ENCODE measurements around the gene TSHR. TPM values are rescaled to one million over a fixed set of nuclear protein-coding genes. Genes with fewer than 3 reads are reported as not detected.

TSHR gene
- total RNA-seq, 1 experiment from 2014 or later = not detected

DNA sequence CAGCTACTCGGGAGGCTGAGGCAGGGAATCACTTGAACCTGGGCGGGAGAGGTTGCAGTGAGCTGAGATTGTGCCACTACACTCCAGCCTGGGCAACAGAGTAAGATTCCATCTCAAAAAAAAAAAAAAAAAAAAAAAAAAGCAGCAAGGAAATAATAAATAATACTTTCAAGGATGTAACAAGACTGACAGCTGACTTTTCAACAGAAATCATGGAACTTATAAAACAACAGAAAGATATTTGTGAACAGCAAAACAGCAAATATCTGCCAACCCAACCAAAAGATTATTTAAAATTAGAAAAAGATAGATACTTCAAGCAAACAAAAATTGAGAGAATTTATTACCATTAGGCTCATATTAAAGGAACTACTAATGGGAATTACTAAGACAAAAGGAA lies 115.1 kb downstream of the TSHR start:
- Histone ChIP-seq H3F3A (ENCODE audit: low read length, unreplicated experiment) (no peaks in the 10 kb centered on the region), H3K27ac (ENCODE audit: low read length) (no peak overlapping the region), H3K4me2 (ENCODE audit: low read length) (no peak overlapping the region), H3K9me3 (ENCODE audit: low read length) (no peaks in the 10 kb centered on the region; the same call in 1 of the 2 replicates), H3K4me3 (ENCODE audit: low read length) (no peak overlapping the region), H4K20me1 (ENCODE audit: low read length) (no peaks in the 10 kb centered on the region), H2AFZ (ENCODE audit: low read length) (no peak overlapping the region), H3K27me3 (ENCODE audit: low read length) (peaks cover 19% of the 10 kb centered on the region; the same call in 1 of the 2 replicates), H3K9ac (ENCODE audit: low read length) (no peak overlapping the region), H3K79me2 (ENCODE audit: low read length) (no peaks in the 10 kb centered on the region), H3K4me1 (ENCODE audit: insufficient read depth, low read length) (no peaks in the 10 kb centered on the region), H3K9me2 (replicated peaks; ENCODE audit: low read length) (no peaks in the 10 kb centered on the region), H3K36me3 (ENCODE audit: low read depth, low read length) (no peaks in the 10 kb centered on the region)
- intact Hi-C loops (cut with micrococcal nuclease) = no loop called here
- no TSS peak for BruUV-seq (replicated peaks)
- TF ChIP-seq EZH2phosphoT487 (IDR thresholded peaks at IDR 0.05; ENCODE audit: borderline replicate concordance, low read length) (no peak), EZH2 (IDR thresholded peaks at IDR 0.05; ENCODE audit: low read length, unreplicated experiment) (no peak)
- TF ChIP-seq, protein P1, sequence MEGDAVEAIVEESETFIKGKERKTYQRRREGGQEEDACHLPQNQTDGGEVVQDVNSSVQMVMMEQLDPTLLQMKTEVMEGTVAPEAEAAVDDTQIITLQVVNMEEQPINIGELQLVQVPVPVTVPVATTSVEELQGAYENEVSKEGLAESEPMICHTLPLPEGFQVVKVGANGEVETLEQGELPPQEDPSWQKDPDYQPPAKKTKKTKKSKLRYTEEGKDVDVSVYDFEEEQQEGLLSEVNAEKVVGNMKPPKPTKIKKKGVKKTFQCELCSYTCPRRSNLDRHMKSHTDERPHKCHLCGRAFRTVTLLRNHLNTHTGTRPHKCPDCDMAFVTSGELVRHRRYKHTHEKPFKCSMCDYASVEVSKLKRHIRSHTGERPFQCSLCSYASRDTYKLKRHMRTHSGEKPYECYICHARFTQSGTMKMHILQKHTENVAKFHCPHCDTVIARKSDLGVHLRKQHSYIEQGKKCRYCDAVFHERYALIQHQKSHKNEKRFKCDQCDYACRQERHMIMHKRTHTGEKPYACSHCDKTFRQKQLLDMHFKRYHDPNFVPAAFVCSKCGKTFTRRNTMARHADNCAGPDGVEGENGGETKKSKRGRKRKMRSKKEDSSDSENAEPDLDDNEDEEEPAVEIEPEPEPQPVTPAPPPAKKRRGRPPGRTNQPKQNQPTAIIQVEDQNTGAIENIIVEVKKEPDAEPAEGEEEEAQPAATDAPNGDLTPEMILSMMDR (conservative IDR thresholded peaks at IDR 0.05; ENCODE audit: low read depth, low read length) = no peak
- ChIA-PET CTCF (interaction anchor here (0.7 kb wide), 1 partner anchor 21 kb away, joined by 3 read pairs; no protein-coding TSS in a partner anchor), POLR2A (ENCODE audit: unreplicated experiment) (no interaction called here)
- no peak for DNase-seq
- no peak for ATAC-seq

DNA sequence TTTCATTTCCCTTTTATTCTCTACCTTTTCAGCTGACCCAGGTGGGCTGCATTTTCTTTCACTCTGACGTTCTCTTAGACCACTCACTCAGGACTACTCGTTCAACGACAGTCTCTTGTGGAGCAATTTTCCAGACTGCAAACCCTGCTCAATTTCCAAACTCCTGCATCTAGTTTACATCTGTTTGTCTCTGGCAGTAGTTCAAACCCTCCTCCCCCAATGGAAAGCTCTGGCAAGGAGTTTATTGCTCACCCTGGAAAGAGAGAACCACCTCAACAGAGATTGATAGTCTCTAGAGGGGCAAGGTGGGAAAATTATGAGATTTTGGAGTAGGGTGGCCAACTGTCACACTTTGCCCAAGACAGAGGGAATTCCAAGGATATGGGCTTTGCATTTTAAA lies 130.2 kb downstream of the TSHR start:
- H3K4me3 ChIP-seq (ENCODE audit: low read length) = no peak overlapping the region
- no peaks in the 10 kb centered on the region for H4K20me1 ChIP-seq (ENCODE audit: low read length)
- H3K9me2 ChIP-seq (replicated peaks; ENCODE audit: low read length) = no peaks in the 10 kb centered on the region
- DNase-seq = no peak
- H3K27me3 ChIP-seq (ENCODE audit: low read length) = peaks cover 50% of the 10 kb centered on the region
- H3K36me3 ChIP-seq (ENCODE audit: low read depth, low read length) = no peaks in the 10 kb centered on the region
- no peaks in the 10 kb centered on the region for H3K9me3 ChIP-seq (ENCODE audit: low read length)
- ChIA-PET POLR2A (ENCODE audit: unreplicated experiment) (no interaction called here), CTCF (no interaction called here)
- BruUV-seq (replicated peaks) = no TSS peak
- H3K27ac ChIP-seq (ENCODE audit: low read length) = no peak overlapping the region
- TF ChIP-seq, protein P1 (conservative IDR thresholded peaks at IDR 0.05; ENCODE audit: low read depth, low read length) = no peak
- no peak for TF ChIP-seq EZH2phosphoT487 (IDR thresholded peaks at IDR 0.05; ENCODE audit: borderline replicate concordance, low read length)
- TF ChIP-seq EZH2 (IDR thresholded peaks at IDR 0.05; ENCODE audit: low read length, unreplicated experiment) = no peak
- H3K79me2 ChIP-seq (ENCODE audit: low read length) = no peaks in the 10 kb centered on the region
- no peak overlapping the region for H3K4me2 ChIP-seq (ENCODE audit: low read length)
- no peak overlapping the region for H2AFZ ChIP-seq (ENCODE audit: low read length)
- no peaks in the 10 kb centered on the region for H3K4me1 ChIP-seq (ENCODE audit: insufficient read depth, low read length)
- no peak overlapping the region for H3K9ac ChIP-seq (ENCODE audit: low read length)
- intact Hi-C loops (cut with micrococcal nuclease) = no loop called here
- no peaks in the 10 kb centered on the region for H3F3A ChIP-seq (ENCODE audit: low read length, unreplicated experiment)
- no peak for ATAC-seq

DNA sequence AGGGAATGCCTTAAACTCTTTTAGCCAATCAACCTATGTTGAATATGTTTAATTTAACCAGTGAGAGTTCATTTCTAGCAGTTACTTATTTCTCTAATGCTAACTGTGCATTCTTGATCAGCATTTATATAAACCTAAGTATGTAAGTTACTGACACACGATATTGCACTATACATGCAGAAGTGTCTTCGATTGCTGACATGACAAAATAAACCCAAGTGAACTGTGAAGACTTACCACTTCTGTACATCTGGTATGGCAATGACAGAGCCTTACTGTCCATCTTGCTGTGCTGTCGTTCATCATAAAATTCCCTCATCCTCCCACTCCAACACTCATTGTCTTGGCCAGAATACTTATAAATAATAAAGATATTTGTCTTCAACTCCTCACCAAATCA lies 131.8 kb downstream of the TSHR start:
- no peaks in the 10 kb centered on the region for H3K9me2 ChIP-seq (replicated peaks; ENCODE audit: low read length)
- no peak for DNase-seq
- H3K4me2 ChIP-seq (ENCODE audit: low read length) = no peak overlapping the region
- H3K27ac ChIP-seq (ENCODE audit: low read length) = no peak overlapping the region
- no peaks in the 10 kb centered on the region for H3F3A ChIP-seq (ENCODE audit: low read length, unreplicated experiment)
- H3K9ac ChIP-seq (ENCODE audit: low read length) = no peak overlapping the region
- ChIA-PET CTCF (no interaction called here), POLR2A (ENCODE audit: unreplicated experiment) (no interaction called here)
- peaks cover 51% of the 10 kb centered on the region for H3K27me3 ChIP-seq (ENCODE audit: low read length)
- no peaks in the 10 kb centered on the region for H3K79me2 ChIP-seq (ENCODE audit: low read length)
- H4K20me1 ChIP-seq (ENCODE audit: low read length) = no peaks in the 10 kb centered on the region
- no peak overlapping the region for H3K4me3 ChIP-seq (ENCODE audit: low read length)
- no peaks in the 10 kb centered on the region for H3K9me3 ChIP-seq (ENCODE audit: low read length)
- H3K4me1 ChIP-seq (ENCODE audit: insufficient read depth, low read length) = no peaks in the 10 kb centered on the region
- ATAC-seq = no peak
- TF ChIP-seq EZH2phosphoT487 (IDR thresholded peaks at IDR 0.05; ENCODE audit: borderline replicate concordance, low read length) (no peak), EZH2 (IDR thresholded peaks at IDR 0.05; ENCODE audit: low read length, unreplicated experiment) (no peak)
- TF ChIP-seq, protein P1 (conservative IDR thresholded peaks at IDR 0.05; ENCODE audit: low read depth, low read length) = no peak
- BruUV-seq (replicated peaks) = no TSS peak
- H2AFZ ChIP-seq (ENCODE audit: low read length) = no peak overlapping the region
- intact Hi-C loops (cut with micrococcal nuclease) = no loop called here
- no peaks in the 10 kb centered on the region for H3K36me3 ChIP-seq (ENCODE audit: low read depth, low read length)
